ENCODE results near the gene CLEC16A. TPM values are rescaled to one million over a fixed set of nuclear protein-coding genes. Genes with fewer than 3 reads are reported as not detected.

Gene CLEC16A
- polyA plus RNA-seq, 3 donors, result 3.4 to 12.0 (median 5.8) TPM

DNA sequence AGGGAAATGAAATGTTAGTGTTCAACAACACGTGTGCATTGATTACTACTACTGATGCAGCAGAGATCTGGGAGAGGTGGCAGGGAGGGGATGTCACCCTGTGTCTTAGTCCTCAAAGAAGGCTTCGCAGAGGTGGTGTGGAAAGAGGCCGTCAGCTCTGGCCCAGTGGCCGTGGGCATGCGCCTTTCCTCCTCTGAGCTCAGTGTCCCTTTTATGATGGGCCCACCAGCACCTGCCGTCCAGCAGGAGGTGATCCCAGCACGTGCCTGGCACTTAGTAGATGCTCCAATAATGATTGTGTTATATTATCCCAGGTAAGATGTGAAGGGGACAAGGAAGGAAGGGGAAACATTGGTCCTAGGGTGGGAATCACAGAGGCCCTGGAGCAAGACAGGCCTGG lies 106.2 kb downstream of the CLEC16A start:
- H3K27ac Mint-ChIP-seq, result no peak overlapping the region
- peaks cover 85 to 87% of the 10 kb centered on the region in 2 donors for H3K36me3 Mint-ChIP-seq
- no peak overlapping the region for H3K4me3 ChIP-seq (replicated peaks in 1 of 3; ENCODE audit: low read depth in 2 of 3, low read length in 3 of 3)
- H3K27ac ChIP-seq (ENCODE audit: low read depth in 1 of 2, low read length in 2 of 2), result no peak overlapping the region
- TF ChIP-seq, protein P1, sequence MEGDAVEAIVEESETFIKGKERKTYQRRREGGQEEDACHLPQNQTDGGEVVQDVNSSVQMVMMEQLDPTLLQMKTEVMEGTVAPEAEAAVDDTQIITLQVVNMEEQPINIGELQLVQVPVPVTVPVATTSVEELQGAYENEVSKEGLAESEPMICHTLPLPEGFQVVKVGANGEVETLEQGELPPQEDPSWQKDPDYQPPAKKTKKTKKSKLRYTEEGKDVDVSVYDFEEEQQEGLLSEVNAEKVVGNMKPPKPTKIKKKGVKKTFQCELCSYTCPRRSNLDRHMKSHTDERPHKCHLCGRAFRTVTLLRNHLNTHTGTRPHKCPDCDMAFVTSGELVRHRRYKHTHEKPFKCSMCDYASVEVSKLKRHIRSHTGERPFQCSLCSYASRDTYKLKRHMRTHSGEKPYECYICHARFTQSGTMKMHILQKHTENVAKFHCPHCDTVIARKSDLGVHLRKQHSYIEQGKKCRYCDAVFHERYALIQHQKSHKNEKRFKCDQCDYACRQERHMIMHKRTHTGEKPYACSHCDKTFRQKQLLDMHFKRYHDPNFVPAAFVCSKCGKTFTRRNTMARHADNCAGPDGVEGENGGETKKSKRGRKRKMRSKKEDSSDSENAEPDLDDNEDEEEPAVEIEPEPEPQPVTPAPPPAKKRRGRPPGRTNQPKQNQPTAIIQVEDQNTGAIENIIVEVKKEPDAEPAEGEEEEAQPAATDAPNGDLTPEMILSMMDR (IDR thresholded peaks at IDR 0.05), result no peak
- H3K4me1 ChIP-seq (ENCODE audit: control insufficient read depth in 1 of 2, insufficient read depth in 2 of 2, low read length in 2 of 2), result peaks cover 24 to 26% of the 10 kb centered on the region in 2 donors
- H3K4me2 ChIP-seq (replicated peaks; ENCODE audit: extremely low read depth, low read length, poor library complexity, severe bottlenecking), result no peak overlapping the region
- H3K9me3 ChIP-seq (replicated peaks in 1 of 2; ENCODE audit: control insufficient read depth in 1 of 2, insufficient read depth in 1 of 2, low read length in 2 of 2), result no peaks in the 10 kb centered on the region
- WGBS (ENCODE audit: insufficient coverage), result 95% methylated on average over 5 of the region's 7 CpGs
- H3K36me3 ChIP-seq (replicated peaks in 1 of 2; ENCODE audit: control insufficient read depth in 1 of 2, insufficient read depth in 2 of 2, low read length in 2 of 2), result peaks cover 33 to 88% of the 10 kb centered on the region in 2 donors
- no peaks in the 10 kb centered on the region for H4K20me1 ChIP-seq (ENCODE audit: insufficient read depth, low read length)
- no peaks in the 10 kb centered on the region for H3K79me2 ChIP-seq (ENCODE audit: insufficient read depth, low read length)
- H3K9ac ChIP-seq (ENCODE audit: insufficient read depth, low read length, poor library complexity, severe bottlenecking), result no peak overlapping the region
- intact Hi-C loops (cut with micrococcal nuclease), result no loop called here
- H3K4me3 Mint-ChIP-seq, result no peak overlapping the region
- H3K9me3 Mint-ChIP-seq, result no peaks in the 10 kb centered on the region
- peaks cover 36% of the 10 kb centered on the region for H3K4me1 Mint-ChIP-seq
- no peaks in the 10 kb centered on the region for H3K27me3 ChIP-seq (ENCODE audit: control insufficient read depth in 2 of 2, insufficient read depth in 2 of 2, low read length in 2 of 2)
- H3K27me3 Mint-ChIP-seq (ENCODE audit: low read depth in 3 of 3), result peaks cover 3 to 17% (median 12%) of the 10 kb centered on the region in 3 donors
- H2AFZ ChIP-seq (ENCODE audit: insufficient read depth, low read depth, low read length, poor library complexity, severe bottlenecking), result no peak overlapping the region
- DNase-seq, result no peak

DNA sequence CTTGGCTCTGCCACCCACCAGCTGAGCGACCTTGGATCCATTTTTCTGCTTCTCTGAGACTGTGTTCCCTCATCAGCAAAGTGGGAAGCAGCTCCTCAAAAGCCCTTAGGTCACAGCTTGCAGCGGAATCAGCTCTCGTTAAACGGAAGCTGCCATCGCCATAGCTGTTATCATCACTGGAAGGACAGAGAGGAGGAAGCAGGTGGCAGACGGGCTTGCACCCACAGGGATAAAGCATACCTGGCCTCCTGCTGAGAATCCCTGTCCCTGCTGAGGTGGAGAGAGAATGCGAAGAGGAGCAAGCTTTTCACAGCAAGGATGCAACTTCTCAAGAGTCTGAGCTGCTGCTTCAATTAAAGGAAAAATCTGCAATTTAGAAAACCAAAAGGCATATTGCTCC lies 106.6 kb downstream of the CLEC16A start:
- H3K4me1 Mint-ChIP-seq, result peaks cover 38% of the 10 kb centered on the region
- Histone ChIP-seq H3K4me2 (replicated peaks; ENCODE audit: extremely low read depth, low read length, poor library complexity, severe bottlenecking) (no peak overlapping the region), H3K36me3 (replicated peaks in 1 of 2; ENCODE audit: control insufficient read depth in 1 of 2, insufficient read depth in 2 of 2, low read length in 2 of 2) (peaks cover 29 to 88% of the 10 kb centered on the region in 2 donors), H2AFZ (ENCODE audit: insufficient read depth, low read depth, low read length, poor library complexity, severe bottlenecking) (no peak overlapping the region), H3K27me3 (ENCODE audit: control insufficient read depth in 2 of 2, insufficient read depth in 2 of 2, low read length in 2 of 2) (no peaks in the 10 kb centered on the region), H3K4me1 (ENCODE audit: control insufficient read depth in 1 of 2, insufficient read depth in 2 of 2, low read length in 2 of 2) (peaks cover 24 to 26% of the 10 kb centered on the region in 2 donors), H3K79me2 (ENCODE audit: insufficient read depth, low read length) (no peaks in the 10 kb centered on the region), H3K9ac (ENCODE audit: insufficient read depth, low read length, poor library complexity, severe bottlenecking) (no peak overlapping the region), H3K9me3 (replicated peaks in 1 of 2; ENCODE audit: control insufficient read depth in 1 of 2, insufficient read depth in 1 of 2, low read length in 2 of 2) (no peaks in the 10 kb centered on the region), H4K20me1 (ENCODE audit: insufficient read depth, low read length) (no peaks in the 10 kb centered on the region), H3K4me3 (replicated peaks in 1 of 3; ENCODE audit: low read depth in 2 of 3, low read length in 3 of 3) (no peak overlapping the region), H3K27ac (ENCODE audit: low read depth in 1 of 2, low read length in 2 of 2) (no peak overlapping the region)
- TF ChIP-seq, protein P1 (IDR thresholded peaks at IDR 0.05), result no peak
- peaks cover 3 to 17% (median 12%) of the 10 kb centered on the region in 3 donors for H3K27me3 Mint-ChIP-seq (ENCODE audit: low read depth in 3 of 3)
- no peak overlapping the region for H3K27ac Mint-ChIP-seq
- intact Hi-C loops (cut with micrococcal nuclease), result no loop called here
- WGBS (ENCODE audit: insufficient coverage), result 17% methylated on average over 7 of the region's 7 CpGs
- no peak overlapping the region for H3K4me3 Mint-ChIP-seq
- peaks cover 85 to 87% of the 10 kb centered on the region in 2 donors for H3K36me3 Mint-ChIP-seq
- H3K9me3 Mint-ChIP-seq, result no peaks in the 10 kb centered on the region
- peak in 1 of 3 donors; percentile 3 for DNase-seq

All from CD14-positive monocyte (primary cell).